MG63 (cell line): ENCODE data around the gene ZSCAN31. TPM values are rescaled to one million over a fixed set of nuclear protein-coding genes. Genes with fewer than 3 reads are reported as not detected.

Source experiments
- DNase-seq: peaks from one replicate; pipeline ENCODE4 v3.0.0-alpha.2; 2020
- H3K27me3 ChIP-seq: fragments of 250-450 bp; sonication (Bioruptor Pico); 2 replicates; pipeline ENCODE4 v1.5.1; 2020; ENCODE audit warnings: mild to moderate bottlenecking, moderate library complexity
- H3K36me3 ChIP-seq: fragments of 250-450 bp; sonication (Bioruptor Pico); 2 replicates; pipeline ENCODE4 v1.5.1; 2020; ENCODE audit warnings: mild to moderate bottlenecking, moderate library complexity
- H3K4me3 ChIP-seq: fragments of 250-450 bp; sonication (Bioruptor Pico); 2 replicates; pipeline ENCODE4 v1.5.1; 2020; ENCODE audit warnings: mild to moderate bottlenecking, moderate library complexity
- H3K9me3 ChIP-seq: fragments of 250-450 bp; sonication (Bioruptor Pico); 2 replicates; pipeline ENCODE4 v1.5.1; 2020; ENCODE audit warnings: mild to moderate bottlenecking, moderate library complexity
- total RNA-seq: library from RNA; depleted of rRNA; stranded (reverse); fragments of >200 nt; shearing (Covaris generic); gene quantifications from 2 replicates; pipeline ENCODE4 v1.2.3, GENCODE V29; 2014; ENCODE audit warnings: low replicate concordance

The ZSCAN31 gene
- total RNA-seq, 1 experiment from 2014 or later = 26.2 TPM

DNA sequence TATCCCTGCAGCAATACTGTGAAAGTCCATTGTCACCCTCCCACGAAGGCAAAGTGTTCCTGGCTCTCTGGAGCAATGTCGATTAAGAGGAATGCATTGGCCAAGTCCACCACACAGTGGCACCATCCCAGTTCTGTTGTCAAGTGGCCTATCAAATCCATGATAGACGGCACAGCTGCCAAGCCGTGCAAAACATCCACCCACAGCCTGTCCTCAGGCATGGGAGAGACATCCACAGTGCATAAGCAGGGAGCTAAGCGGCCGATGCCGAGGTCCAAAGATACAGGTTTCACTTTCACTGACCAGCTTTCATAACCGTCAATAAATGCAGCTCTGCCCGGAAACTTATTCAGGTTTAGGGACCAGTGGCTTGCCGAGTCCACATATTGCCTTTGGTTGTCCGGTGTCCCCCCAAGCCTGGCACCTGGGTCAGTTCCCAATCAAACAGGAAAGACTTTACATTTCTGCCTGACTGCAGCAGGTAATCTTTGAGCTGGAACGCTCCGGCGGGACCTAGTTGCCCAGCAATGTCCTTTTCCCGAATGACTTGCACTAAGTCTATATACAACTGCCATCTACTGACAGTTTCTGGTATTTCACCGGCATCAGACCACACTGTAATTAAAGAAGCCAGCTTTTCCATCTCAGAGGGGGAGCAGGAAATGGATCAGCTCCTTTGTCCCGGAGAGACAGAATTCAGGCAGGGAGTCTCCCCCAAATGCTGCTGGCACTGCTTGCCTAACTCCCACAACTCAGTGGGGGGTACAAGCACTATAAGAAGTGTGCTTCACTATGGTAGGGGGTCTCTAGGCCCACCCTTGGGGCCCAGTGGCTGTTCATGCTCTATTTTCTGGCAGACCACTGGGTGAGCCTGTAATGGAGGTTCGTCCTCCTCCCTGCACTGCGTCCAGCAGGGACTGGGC, 20.1 kb upstream of the ZSCAN31 start:
- peak overlapping the region; percentile 54 for H3K4me3 ChIP-seq
- no peaks in the 10 kb centered on the region for H3K36me3 ChIP-seq
- H3K27me3 ChIP-seq = no peaks in the 10 kb centered on the region
- DNase-seq = peak; percentile 56
- H3K9me3 ChIP-seq = no peaks in the 10 kb centered on the region

DNA sequence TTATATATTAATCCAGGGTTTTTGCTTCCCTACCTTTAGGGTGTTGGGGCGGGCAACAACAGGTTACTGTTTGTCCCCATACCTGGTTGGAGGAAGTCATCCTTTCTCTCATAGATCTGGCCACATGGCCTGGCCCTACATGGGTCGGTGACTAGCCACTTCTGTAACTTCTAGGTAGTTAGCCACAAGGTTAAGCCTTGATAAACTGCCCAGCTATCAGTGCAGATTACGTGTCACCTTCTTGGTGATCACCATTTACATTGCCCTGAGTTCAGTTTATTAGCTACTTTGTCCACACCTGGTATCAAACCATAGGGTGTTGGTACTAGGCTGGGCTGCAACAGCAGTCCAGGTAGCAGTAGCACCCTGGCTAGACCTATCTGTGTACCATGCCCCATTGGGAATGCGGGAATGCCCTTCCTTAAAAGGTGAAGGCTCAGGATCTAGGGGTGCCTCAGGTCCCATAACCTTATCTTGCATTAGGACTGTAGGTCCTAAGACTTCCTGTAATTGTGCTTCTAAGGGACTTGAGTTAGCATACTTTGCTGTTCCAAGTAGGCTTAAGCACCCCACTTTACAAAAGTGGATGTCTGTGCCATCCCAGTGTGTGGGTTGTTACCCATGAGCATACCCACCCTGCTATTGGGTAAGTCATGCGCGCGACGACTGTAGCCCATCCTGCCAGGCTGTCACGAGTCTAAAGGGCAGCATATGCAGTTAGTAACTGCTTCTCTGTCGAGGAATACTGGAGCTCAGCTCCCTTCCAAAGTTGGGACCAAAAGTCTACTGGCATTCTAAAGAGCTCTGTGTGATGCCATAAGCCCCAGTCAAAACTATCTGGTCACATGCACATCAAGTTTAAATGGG, 19.0 kb upstream of the ZSCAN31 start:
- Histone ChIP-seq H3K4me3 (peak overlapping the region; percentile 54), H3K9me3 (no peaks in the 10 kb centered on the region), H3K27me3 (no peaks in the 10 kb centered on the region), H3K36me3 (no peaks in the 10 kb centered on the region)
- DNase-seq = no peak

DNA sequence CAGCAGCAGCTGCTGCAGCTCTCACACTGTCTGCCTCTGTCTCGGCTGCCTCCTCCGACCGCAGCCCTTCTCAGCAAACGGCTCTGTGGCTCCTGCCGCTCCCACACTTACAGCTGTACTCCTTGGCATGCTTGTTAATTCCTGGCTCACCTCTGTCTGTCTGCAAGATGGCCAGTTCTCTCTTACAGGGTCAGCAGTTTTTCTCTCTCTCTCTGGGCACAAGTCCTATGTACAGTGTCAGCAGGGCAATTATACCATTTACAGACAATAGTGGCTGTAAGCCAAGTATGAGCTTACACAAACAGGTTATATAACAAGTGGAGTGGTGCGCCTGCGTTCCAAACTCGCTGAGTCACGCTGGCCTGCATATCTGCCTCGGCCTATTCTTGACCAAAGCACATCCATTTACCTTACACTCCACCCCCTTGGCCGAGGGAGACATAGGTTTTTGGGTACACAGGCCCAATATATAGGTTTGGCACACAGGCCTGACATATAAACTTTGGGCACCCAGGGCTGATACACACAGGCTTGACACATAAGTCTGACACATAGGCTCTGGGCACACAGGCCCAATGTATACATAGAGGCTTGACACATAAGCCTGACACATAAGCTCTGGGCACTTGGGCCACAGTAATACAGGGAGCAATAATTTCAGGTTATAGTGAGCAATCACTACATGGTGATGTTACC, 18.2 kb upstream of the ZSCAN31 start:
- H3K36me3 ChIP-seq = no peaks in the 10 kb centered on the region
- no peaks in the 10 kb centered on the region for H3K27me3 ChIP-seq
- DNase-seq = peak; percentile 95
- no peaks in the 10 kb centered on the region for H3K9me3 ChIP-seq
- peak overlapping the region; percentile 39 for H3K4me3 ChIP-seq

DNA sequence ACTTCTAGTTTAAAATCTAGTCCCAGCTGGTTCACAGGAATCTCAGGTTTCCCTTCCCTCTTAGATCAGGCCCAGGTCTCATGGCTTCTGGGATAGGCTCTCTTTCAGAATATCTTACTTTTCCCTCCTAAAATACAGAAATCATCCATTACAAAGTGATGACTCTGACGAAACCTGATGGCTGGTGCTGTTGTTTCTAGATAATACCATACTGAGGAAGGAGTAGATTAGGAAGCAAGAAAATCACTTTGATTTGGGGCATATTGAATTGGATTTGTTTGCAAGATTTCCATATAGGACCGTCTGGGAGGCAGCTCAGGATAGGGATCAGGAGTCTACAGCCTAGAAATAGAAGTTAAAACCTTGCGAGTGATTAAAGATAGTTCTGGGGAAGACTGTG, 17.4 kb upstream of the ZSCAN31 start:
- no peaks in the 10 kb centered on the region for H3K36me3 ChIP-seq
- H3K27me3 ChIP-seq = no peaks in the 10 kb centered on the region
- no peak for DNase-seq
- no peaks in the 10 kb centered on the region for H3K9me3 ChIP-seq
- peak overlapping the region; percentile 39 for H3K4me3 ChIP-seq

DNA sequence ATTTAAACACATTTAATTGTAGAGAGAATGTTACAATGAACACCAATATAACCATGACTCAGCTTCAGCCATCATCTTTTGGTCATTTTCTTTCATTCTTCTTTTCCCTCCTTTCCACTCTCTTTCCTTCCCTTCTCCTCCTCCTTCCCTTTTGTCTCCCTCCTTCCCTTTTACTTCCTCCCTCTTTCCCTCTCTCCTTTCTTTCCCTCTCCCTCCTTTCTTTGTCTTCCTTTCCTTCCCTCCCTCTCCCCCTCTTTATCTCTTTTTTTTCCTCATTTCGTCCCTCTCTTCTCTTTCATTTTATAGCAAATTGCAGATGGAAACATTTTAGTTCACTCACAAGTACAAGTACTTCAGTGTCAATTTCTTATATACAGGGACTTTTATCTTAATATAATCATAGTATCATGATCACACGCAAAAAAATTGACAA, 15.6 kb upstream of the ZSCAN31 start:
- Histone ChIP-seq H3K9me3 (no peaks in the 10 kb centered on the region), H3K4me3 (no peak overlapping the region; the same call in 1 of the 2 replicates), H3K36me3 (no peaks in the 10 kb centered on the region), H3K27me3 (no peaks in the 10 kb centered on the region)
- no peak for DNase-seq

DNA sequence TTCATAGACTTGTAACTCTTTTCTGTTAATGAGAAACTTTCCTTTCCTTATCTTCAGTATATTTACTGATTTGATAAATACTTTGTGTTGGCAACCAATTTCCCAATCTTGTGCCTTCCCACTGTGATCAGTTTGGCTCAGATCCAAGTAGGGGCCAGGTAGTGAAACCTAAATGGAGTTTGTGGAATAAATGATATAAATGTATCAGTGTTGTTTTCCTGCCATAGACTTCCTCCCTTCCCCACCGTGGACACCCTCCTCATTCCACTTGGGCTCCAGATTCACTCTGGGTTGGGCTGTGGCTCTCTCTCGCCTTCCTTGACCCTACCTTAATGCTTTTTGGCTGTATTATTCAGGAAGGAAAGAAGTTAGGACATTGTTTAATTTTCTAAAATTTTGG, 15.1 kb upstream of the ZSCAN31 start:
- DNase-seq = no peak
- no peaks in the 10 kb centered on the region for H3K27me3 ChIP-seq
- H3K4me3 ChIP-seq = peak overlapping the region; percentile 68; the same call in 1 of the 2 replicates
- no peaks in the 10 kb centered on the region for H3K36me3 ChIP-seq
- H3K9me3 ChIP-seq = no peaks in the 10 kb centered on the region

DNA sequence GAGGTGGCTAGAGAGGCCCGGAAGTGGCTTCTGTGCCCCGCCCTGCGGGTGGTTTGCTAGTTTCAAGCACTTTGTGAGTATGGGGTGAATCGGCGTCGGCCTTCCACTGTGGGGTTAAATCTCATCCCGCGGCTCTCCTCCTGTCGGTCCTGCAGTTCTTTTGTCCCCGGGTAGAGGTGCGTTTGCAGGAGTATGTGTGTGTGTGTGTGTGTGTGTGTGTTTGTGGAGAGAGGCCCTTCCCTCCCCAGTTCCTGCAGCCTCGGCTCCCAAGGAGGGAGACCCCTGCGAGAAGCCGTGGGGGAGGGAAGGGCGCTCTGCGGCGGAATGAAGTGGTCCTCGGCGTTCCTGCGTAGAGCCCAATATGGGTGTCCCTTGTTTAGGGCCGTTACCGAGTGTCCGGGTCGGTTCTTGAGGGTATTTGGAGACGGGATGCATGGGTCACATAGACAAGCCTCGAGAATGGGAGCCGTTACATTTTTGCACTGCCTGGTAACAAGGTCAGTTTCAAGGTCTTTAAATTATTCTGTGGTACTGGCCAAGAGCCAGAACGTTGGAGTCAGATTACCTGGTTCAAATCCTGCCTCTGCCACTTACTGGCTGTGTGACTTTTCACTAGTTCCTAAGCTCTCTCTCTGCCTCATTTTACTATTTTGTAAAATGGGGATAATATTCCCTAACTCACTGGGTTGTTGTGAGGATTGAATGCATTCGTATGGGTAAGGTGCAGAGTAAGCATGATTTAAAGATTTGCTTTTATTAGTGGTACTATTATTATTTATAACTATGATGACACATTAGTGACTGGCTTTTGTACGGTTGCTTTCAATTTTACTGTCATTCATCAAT, 14.2 kb upstream of the ZSCAN31 start, which contains the start of gene ZKSCAN3:
Gene ZKSCAN3, plus strand, starts transcription at position 56 of the 846 bp plus-strand sequence. CDS start 9,640 bp downstream, outside the sequence.
- no peaks in the 10 kb centered on the region for H3K27me3 ChIP-seq
- peak; percentile 78 for DNase-seq
- H3K36me3 ChIP-seq = no peaks in the 10 kb centered on the region
- H3K4me3 ChIP-seq = peak within 1 kb of the TSS; percentile 68
- H3K9me3 ChIP-seq = no peaks in the 10 kb centered on the region

DNA sequence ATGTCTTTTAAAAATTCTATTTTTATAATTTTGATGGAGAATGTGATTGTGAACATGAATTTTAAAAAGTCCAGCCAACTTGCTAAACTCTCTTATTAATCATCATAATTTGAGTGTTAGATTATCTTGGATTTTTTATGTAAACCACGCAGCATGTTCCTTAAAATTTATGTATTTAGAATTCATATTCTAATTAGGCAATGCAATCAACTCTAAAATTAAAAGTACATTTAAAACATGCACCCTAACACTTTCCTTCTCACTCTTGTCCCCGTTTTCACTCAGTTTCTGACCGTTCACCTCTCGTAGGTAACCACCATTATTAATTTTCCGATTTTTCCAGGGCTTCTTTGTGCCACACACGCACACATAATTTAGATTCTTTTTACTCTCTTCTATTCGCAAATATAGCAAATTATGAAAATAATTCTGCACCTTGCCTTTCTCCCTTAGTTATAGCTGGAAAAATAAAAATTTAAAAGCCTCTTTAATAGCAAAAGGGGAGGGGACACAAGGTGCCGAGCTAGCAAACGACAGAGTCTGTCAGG, 13.5 kb upstream of the ZSCAN31 start:
- no peaks in the 10 kb centered on the region for H3K9me3 ChIP-seq
- H3K27me3 ChIP-seq = no peaks in the 10 kb centered on the region
- no peaks in the 10 kb centered on the region for H3K36me3 ChIP-seq
- peak overlapping the region; percentile 68 for H3K4me3 ChIP-seq
- DNase-seq = no peak

DNA sequence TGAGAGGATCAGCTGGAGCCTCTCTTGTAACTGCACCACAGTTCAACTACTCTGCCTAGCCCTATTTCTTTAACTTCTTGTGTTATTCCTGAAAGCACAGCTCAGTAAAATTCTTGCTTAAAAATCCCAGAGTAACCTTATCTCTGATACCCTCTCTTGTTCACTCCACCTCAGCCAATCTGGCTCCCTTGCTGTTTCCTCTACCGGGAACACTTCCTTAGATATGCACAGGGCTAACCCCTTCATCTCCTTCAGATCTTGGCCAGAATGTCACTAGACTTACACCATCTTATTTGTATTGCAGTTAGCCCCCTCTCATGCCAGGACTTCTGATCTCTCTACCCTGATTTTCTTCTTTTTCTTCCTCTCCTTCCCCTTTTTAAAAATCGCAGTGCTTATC, 11.2 kb upstream of the ZSCAN31 start:
- Histone ChIP-seq H3K4me3 (no peak overlapping the region), H3K9me3 (no peaks in the 10 kb centered on the region), H3K27me3 (no peaks in the 10 kb centered on the region), H3K36me3 (no peaks in the 10 kb centered on the region)
- DNase-seq = no peak

DNA sequence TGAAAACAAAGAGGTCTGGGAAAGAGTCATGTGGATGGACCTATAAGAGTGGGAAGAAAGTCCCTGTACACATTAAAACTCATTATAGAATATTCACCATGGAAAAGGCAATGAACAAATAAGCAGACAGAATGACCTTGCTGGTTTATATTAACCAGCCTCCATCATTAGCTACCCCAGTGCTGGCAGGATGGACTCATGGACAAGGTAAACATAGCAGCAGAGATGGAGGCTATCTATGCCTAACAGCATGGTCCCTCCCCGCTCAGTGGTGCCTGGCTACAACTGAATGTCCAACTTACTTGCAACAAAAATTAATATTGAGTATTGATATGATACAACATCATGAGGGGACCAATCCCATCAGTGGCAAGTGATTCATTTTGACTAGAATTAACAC, 9.3 kb upstream of the ZSCAN31 start:
- no peaks in the 10 kb centered on the region for H3K27me3 ChIP-seq
- H3K9me3 ChIP-seq = no peaks in the 10 kb centered on the region
- no peaks in the 10 kb centered on the region for H3K36me3 ChIP-seq
- DNase-seq = no peak
- H3K4me3 ChIP-seq = no peak overlapping the region

DNA sequence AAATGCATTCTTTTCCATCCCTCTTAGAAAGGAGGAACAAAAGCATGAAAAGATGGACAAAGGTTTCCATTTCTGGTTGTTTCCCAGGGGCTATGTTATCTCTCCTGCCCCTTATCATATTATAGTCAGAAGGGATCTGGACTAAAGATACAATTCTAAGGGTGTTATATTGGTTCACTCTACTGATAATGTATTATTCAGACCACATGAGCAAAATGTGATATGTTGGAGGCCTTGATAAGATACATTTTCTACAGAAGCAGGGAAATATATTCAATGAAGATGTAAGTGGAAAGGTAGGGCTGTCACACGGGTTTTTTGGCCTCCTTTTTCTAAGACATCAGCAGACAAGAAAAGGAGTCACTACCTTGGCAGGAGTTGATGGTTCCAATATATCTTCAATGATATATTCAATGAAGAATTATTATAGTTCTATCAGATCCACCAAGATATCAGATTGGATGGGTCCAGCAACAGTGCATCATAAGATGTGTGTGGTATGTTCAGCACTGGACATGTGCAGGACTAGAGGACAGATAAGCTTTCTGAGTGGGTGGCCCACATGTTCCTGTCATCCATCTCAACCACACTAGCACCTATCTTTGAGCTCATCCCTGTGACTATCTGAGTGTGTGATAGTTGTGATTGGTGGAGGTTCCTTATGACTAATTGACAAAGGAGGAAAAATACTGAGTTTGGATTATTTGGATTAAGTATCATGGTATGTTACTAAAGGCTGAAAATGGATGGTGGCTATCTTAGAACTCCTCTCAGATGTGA, 8.1 kb upstream of the ZSCAN31 start:
- Histone ChIP-seq H3K36me3 (no peaks in the 10 kb centered on the region), H3K9me3 (no peaks in the 10 kb centered on the region), H3K27me3 (no peaks in the 10 kb centered on the region), H3K4me3 (no peak overlapping the region)
- no peak for DNase-seq

DNA sequence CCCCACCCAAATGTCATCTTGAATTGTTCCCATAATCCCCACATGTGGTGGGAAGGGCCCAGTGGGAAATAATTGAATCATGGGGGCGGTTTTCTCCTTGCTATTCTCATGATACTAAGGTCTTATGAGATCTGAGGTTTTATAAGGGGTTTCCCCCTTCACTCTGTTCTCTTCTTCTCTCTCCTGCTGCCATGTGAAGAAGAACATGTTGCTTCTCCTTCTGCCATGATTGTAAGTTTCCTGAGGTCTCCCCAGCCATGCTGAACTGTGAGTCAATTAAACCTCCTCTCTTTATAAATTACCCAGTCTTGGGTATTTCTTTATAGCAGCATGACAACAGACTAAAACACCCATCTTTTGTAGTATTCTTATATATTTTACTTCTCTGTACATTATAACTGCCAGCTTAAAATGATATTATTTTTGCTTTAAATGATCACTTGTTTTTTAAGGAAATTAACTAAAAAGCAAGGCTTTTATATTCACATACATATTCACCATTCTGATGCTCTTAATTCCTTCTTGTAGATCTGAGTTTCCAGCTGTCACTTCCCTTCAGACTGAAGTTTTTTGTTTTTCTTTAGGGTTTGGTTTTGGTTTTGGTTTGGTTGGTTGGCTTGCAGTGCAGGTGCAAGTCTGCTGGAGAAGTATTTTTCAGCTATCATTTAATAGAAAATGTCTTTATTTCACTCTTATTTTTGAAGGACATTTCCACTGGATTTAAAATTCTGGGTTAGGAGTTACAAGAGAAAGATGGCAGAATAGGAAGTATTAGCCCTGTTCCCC, 4.6 kb upstream of the ZSCAN31 start:
- Histone ChIP-seq H3K27me3 (no peaks in the 10 kb centered on the region), H3K9me3 (no peaks in the 10 kb centered on the region), H3K4me3 (no peak overlapping the region), H3K36me3 (no peaks in the 10 kb centered on the region)
- DNase-seq = no peak

DNA sequence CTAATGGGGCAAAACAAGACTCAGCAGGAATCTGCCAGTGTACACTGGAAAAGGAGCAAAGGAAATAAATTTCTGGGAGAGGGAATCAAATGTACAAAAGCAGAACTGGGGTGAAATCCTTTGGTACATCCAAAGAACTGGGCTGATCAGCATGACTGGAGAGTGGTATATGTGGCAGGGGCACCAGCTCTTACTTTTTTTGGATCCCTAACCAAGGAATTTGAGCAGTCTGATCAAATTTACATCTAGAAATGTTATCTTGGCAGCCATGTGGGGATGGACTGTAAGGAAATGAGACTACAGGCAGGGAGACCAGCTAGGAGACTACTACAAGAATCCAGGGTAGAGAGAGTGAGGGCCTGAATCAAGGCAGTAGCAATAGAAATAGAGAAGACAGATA, 1.2 kb upstream of the ZSCAN31 start:
- no peak for DNase-seq
- Histone ChIP-seq H3K4me3 (no peak overlapping the region), H3K36me3 (no peaks in the 10 kb centered on the region), H3K27me3 (no peaks in the 10 kb centered on the region), H3K9me3 (no peaks in the 10 kb centered on the region)

DNA sequence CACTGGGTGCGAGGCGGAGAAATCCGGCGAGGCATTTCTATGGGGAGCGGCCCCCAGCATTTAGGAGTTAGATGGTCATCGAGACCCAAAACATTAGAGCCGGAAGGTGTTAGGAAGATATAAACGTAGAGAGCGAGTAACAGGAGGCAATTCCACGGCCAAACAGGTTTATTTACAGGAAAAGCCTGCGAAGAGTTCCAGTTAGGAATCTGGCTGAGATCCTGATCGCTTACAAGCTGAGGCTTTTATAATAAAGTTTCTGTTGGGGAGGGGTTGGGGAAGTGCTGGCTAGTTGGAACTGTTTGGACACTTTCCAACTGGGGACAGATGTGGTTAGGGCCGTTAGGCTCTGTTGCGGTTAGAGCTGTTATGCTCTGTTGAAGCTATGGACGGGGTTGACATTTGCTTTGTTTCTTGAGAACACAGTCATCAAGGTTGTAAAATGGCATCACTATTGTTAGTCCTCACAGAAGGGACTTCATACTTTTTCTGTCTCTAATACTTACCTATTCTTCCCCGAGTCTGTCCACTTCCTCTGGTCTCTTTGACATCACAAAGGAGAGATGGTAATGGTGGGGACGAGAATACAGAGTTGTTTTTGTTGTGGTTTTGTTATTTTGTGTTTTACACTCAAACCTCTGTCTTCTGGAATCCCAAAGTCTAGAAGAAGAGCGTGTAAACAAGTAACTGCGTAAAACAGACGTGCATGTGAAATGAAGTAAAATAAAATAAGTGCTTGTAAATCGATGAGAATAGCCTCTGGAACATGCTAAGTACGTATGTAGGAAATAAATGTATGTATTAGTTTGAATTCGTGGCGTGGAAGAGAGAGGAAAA, 554 bp upstream of the ZSCAN31 start:
- DNase-seq = peak; percentile 13
- Histone ChIP-seq H3K4me3 (peak overlapping the region; percentile 57), H3K9me3 (no peaks in the 10 kb centered on the region), H3K36me3 (no peaks in the 10 kb centered on the region), H3K27me3 (no peaks in the 10 kb centered on the region)
